HG02884 (cell line): Measurements from ENCODE around the gene OR5M10.
A peak's percentile ranks its signal among the peaks of the same experiment; 100 is the strongest.
"Not testable (repeated sequence)": the region's sequence is repeated elsewhere in the genome, so short reads cannot be mapped to it uniquely, and the experiment has no call there.

Source experiments
- ATAC-seq: cut with Tn5 transposase; IDR thresholded peaks from one replicate; pipeline ENCODE4 v1.9.1; 2021; ENCODE audit warnings: mild to moderate bottlenecking, moderate library complexity; ENCODE audit not compliant: unreplicated experiment

The OR5M10 gene

DNA sequence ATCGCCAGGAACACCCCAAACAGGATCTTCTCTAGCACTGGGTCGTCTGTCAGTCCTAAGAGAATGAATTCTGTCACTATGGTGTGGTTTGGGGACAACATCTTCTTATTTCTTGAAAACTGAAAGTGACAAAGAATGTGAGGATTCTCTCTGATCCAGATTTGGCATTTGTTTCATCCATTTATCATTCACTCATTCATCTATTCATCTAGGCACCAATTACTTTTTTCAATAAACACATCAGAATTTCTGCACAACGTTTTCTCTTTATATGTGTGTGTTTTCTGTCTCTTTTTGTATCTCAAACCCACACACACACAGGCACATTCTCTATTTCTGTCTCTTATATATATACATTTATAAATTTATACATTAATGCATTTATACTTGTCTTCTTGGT is at the start of gene OR5M10:
OR5M10 (minus strand) TSS at position 101 of the 400 bp plus-strand sequence; CDS start at position 101, 0 bp downstream.
- no peak for ATAC-seq

DNA sequence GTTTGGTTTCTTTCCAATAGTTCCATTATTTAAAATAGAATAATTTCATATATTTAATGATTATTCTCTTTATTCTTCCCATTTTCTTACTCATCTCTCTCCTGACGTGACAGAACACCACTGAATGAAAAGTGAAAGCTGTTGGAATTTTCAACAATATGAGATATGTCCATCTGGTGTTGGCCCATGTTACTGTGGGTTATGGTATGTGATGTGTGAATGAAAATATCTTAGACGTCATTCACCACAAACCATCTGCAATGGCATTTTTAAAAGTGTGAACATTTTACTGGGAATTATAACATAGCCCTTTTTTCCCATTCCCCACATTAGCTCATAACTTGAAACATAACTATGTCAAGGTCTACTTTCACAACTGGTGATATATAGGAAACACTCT is 48.4 kb upstream of the OR5M10 start:
- ATAC-seq: no peak

DNA sequence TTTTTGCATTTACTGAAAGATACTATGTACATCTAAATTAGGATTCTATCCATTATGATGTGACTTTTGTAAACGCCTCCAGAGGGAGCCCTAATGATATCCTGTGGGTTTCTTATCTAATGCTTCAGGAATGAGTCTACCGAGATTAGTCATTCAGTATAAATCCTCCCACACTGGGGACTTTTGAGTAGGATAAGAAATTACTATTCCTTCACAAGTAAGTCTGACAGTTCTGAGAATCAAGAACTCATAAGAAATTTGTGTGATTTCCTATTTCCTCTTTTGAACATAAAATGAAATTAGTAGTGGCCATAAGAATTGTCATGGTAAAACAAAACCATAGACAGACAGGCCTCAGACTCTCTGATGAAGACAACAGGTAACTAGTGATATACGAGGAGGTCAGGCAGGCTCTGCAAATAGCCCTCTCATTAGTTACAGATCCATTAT is 47.2 kb upstream of the OR5M10 start:
- ATAC-seq: peak; percentile 82

DNA sequence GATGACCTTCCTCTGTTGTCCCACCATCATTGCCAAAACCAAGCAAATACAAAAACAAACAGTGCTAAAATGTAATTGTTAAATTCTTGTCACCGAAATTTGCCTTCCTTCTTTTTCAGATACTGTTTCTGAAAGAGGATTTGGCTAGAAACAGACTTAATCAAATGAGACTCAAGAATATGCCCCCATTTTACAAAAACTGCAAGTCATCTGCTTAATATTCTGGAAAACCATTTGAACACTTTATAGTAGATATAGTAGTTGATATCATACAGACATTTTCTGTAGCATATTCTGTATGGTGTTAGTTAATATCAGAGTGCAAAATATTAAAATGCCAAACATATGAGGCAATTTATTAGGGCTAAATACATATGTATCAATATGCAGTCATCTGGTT is 33.7 kb upstream of the OR5M10 start:
- ATAC-seq: no peak

DNA sequence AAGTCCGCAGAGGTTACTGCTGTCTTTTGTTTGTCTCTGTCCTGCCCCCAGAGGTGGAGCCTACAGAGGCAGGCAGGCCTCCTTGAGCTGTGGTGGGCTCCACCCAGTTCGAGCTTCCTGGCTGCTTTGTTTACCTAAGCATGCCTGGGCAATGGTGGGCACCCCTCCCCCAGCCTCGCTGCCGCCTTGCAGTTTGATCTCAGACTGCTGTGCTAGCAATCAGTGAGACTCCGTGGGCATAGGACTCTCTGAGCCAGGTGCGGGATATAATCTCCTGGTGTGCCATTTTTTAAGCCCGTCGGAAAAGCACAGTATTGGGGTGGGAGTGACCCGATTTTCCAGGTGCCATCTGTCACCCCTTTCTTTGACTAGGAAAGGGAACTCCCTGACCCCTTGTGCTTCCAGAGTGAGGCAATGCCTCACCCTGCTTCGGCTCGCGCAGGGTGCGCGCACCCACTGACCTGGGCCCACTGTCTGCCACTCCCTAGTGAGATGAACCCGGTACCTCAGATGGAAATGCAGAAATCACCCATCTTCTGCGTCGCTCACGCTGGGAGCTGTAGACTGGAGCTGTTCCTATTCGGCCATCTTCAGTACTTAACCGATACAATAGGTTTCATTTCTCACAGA is 14.7 kb upstream of the OR5M10 start:
- not testable (repeated sequence) for ATAC-seq

DNA sequence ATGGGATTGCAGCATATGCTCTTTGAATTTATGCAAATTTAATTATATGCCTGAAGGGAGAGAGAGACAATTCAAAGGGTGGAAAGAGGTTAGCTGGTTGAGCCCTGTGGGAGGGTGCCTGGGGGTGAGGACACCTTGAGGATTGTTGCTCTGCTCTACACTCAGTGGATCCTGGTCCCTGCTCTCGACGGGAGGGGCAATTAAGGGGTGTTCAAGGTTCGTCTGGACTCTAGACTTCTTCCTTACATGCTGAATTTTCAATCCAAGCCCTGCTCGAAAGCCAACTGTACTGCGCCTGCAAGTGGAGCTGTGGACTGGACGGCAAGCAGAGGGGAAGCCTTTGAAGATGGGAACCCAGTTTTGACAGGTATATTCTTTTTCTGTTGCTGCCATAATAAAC is 18.9 kb downstream of the OR5M10 start:
- no peak for ATAC-seq

DNA sequence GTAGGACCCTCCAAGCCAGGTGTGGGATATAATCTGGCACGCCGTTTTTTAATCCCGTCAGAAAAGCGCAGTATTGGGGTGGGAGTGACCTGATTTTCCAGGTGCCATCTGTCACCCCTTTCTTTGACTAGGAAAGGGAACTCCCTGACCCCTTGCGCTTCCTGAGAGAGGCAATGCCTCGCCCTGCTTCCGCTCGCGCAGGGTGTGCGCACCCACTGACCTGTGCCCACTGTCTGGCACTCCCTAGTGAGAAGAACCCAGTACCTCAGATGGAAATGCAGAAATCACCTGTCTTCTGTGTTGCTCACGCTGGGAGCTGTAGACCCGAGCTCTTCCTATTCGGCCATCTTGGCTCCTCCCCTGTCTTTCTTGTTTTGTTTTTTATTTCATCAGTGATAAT is 22.8 kb downstream of the OR5M10 start:
- ATAC-seq: not testable (repeated sequence)

DNA sequence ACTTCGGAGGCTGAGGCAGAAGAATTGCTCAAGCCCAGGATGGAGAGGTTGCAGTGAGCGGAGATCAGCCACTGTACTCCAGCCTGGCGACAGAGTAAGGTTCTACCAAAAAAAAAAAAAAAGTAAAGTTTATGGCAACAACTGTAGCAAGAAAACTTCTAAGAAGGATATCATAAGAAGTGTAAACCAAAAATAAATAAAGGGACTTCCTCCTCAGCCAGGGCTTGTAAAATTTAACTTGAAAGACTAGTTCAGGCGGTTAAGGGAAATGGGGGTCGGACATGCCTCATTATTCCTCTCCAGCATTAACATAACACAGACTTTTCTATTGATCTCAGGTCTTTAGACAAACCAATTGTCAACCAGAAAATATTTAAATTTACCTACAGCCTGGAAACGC is 32.0 kb downstream of the OR5M10 start:
- ATAC-seq: no peak

DNA sequence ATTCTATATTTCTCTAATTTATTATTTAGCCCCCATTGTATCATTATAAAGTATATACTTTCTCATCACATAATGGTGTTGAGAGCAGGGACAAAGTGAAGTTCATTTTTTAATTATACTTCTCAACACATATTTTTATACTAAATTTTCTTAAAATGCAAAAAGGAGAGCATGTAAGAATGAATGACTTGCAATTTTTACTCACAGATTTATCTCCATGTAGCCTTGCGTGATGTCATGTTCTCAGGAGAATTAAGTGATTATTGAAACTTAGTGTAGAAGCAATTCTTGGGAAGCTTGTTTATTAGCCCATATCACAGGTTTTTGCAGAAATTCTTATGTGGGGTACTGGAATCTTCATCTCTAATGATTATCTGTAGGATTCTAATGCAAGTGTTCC is 33.8 kb downstream of the OR5M10 start:
- ATAC-seq: no peak

DNA sequence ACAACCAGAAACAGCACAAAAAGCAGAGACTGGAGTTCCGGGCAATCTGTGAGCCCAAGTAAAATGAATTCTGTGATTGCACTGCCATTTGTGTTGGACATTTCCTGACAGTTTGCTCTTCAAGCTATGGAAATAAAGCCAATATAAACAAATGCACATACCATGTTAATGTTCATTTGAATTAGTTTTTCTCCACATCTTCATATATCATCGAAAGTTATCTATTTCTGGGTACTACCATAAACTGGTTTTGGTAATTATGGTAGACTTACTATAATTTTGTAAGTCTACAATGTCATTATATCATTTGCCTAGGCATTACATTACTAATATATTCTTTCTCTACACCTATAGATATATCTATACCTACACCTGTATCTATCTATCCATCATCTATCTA is 34.4 kb downstream of the OR5M10 start, which contains the start of gene OR5M11:
OR5M11 (minus strand) TSS at position 101 of the 400 bp plus-strand sequence; CDS start at position 101, 0 bp downstream.
- ATAC-seq: no peak

DNA sequence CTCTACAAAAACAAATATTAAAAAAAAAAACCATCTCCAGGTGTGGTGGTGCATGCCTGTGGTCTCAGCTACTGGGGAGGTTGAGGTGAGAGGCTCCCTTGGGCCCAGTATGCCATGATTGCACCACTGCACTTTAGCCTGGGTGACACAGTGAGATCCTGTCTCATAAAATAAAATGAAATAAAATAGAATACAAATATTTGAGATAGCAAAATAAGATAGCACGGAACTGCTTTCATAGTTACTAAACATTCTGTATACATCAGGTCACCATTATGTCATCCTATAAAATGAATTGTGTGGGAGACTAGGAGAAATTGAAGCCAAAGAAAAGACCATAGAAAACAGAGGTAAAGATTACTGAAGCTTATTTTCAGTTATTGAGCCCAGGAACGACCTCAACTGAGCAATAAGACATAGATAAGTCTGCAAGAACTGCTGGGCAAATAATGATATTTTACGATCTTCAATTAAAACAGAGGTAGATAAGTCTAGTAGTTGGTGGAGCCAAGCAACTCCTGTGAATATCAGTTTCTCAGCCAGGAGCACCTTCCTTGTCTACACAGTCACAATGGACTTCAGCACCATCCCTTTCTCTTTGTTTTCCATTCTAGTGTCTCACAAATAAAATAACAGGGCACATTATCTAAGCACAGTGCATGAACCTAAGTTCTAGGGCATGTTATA is 44.3 kb downstream of the OR5M10 start:
- no peak for ATAC-seq

DNA sequence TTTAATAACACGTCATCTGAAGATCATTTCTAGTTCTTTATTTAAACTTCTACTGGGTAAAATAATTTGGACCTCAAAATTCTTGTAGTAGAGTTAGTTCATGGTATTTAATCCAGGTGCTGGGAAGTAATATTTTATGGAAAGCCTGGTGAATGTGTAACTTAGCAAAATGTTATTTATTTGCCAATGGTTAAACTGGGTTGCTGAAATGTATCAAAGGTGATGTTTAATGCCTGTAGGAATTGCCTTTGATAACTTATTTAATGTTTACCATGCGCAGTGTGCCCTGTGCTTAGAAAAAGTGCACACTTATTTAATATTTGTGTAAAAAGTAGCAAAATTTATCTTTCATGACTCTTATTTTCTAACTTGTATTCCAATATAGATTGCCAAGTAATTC is 45.7 kb downstream of the OR5M10 start:
- ATAC-seq: no peak
